KOPT-K1 (cell line): Measurements from ENCODE around the gene C1orf115.
"Not testable (repeated sequence)": the region's sequence is repeated elsewhere in the genome, so short reads cannot be mapped to it uniquely, and the experiment has no call there.

Experiments
- H3K27ac ChIP-seq: fragments of 200-600 bp; sonication (generic); 2 replicates; pipeline ENCODE4 v1.5.1; 2016; ENCODE audit warnings: antibody characterized with exemption, mild to moderate bottlenecking, low read depth, low read length; ENCODE audit not compliant: poor library complexity, severe bottlenecking
- H3K36me3 ChIP-seq: fragments of 200-600 bp; sonication (generic); 2 replicates; pipeline ENCODE4 v1.5.1; 2017; ENCODE audit warnings: antibody characterized with exemption, mild to moderate bottlenecking, low read length, moderate library complexity; ENCODE audit not compliant: insufficient read depth
- H3K9me3 ChIP-seq: fragments of 200-600 bp; sonication (generic); 2 replicates; pipeline ENCODE4 v1.5.1; 2017; ENCODE audit warnings: antibody characterized with exemption, low read length, mild to moderate bottlenecking; ENCODE audit not compliant: insufficient read depth, poor library complexity, severe bottlenecking

Gene C1orf115

DNA sequence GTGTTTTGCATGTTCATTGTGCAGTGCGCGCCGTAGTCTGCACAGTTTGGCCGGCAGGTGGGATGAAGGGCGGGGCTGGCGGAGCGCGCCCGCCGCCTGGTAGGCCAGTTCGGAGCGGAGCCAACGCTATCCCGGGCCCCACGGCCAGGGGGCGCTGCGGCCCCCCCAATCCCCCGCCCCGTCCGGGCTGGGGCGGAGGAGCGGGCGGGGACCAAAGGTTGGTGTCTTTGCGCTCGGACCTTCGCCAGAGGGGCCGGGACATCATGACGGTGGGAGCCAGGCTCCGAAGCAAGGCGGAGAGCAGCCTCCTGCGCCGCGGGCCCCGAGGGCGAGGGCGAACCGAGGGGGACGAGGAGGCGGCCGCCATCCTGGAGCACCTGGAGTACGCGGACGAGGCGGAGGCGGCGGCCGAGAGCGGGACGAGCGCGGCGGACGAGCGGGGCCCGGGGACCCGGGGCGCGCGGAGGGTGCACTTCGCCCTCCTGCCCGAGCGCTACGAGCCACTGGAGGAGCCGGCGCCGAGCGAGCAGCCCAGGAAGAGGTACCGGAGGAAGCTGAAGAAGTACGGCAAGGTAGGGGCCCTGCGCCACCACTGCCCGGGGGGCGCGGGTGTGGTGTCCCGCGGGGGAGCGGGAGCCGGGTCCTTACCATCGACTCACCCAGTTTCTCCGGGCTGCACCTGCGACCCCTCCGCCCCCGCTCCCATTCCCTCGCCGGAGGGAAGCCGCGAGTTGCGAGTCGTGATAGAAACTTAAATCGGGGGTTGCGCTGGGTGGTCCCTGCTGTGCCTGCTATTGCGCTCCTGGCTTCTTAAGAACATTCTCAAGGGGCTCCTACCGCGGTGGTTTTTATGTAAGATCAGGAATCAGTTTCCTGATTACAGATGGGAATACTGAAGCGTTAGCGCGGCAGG lies at the start of gene C1orf115:
TSS of gene C1orf115 (plus strand) at position 224 of the 913 bp plus-strand sequence. CDS start at position 264, 40 bp downstream.
- Histone ChIP-seq H3K9me3 (no peaks in the 10 kb centered on the region), H3K36me3 (no peaks in the 10 kb centered on the region), H3K27ac (no peak within 1 kb of the TSS)

GRCh38 chr1:220642285-220642684 lies 47.9 kb upstream of the C1orf115 start:
- H3K9me3 ChIP-seq = no peaks in the 10 kb centered on the region
- H3K27ac ChIP-seq = no peak overlapping the region
- H3K36me3 ChIP-seq = no peaks in the 10 kb centered on the region

- H3K36me3 ChIP-seq = no peaks in the 10 kb centered on the region
Observed at GRCh38 chr1:220652995-220653394, 37.2 kb upstream of the C1orf115 start.

DNA sequence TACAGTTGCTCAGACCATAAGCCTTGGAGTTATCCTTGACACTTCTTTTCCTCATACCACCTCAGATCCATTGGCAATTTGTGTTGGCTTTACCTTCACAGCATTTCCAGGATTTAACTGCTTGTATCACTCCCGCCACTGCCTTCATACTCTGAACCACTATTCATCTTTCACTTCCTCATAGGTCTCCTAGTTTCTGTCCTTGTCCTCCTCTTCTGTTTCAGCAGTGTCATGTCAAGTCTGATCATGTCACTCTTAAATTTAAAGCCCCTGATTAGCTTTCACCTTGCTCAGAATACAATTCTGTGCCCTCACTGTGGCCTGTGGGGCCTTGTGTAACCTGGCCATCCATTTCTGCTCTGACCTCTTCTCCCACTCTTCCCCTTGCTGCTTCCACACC lies 34.7 kb upstream of the C1orf115 start:
- no peak overlapping the region for H3K27ac ChIP-seq
- no peaks in the 10 kb centered on the region for H3K36me3 ChIP-seq
- no peaks in the 10 kb centered on the region for H3K9me3 ChIP-seq

More at GRCh38 chr1:220652995-220653394, 37.2 kb upstream of the C1orf115 start:
- Histone ChIP-seq H3K27ac (no peak overlapping the region), H3K9me3 (no peaks in the 10 kb centered on the region)

DNA sequence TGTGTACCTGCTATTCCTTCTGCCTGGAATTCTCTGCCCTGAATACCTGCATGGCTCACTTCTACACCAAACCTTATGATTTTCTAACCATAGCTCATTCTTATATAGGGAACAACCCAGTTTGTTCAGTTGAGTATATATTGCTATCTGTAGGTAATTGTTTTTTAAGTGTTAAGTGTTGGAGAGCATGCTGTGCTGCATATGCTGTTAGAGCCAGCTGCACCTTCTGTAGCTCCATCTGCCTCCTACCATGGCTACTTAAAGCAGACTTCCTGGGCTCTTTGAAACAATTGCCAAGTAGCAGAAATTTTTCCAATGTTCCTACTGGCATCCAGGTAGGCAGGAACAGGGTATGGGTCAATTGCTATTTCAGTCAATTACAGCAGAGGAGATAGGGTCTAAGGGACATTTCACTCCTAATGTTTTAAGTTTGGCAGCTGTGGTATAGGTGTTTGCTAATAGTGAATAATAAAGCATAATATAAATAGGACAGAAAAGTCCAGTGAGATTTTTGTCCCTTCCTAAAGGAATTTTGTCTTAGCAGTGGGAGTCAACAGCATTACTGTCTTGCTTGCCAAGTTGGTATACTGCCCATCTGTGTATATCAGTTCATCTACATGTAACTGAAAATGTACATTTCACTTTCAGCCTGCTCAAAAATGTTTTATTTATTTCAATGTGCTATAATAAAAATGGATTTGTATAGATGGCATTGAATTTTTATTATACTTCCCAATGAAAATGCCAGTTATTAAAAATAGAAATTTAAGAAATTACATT lies 34.0 kb upstream of the C1orf115 start:
- Histone ChIP-seq H3K36me3 (no peaks in the 10 kb centered on the region), H3K27ac (no peak overlapping the region), H3K9me3 (no peaks in the 10 kb centered on the region)

DNA sequence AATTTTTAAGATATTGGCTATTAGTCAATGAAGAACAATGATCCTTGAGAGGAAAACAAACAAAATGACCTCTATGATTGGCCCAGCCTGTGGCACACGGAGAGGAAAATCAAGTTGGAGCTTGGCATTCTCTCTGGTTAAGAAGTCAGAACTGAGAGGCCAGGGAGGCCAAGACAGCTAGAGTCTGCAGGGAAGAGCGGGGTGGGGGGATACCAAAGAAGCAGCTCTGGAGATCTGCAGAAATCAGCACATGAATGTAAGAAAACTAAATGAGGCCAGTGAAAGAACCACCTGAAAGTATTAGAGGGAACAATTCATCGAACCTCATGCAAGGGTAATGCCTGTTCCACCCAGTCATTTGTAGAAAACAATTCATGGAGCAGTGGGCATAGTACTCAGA lies 23.8 kb upstream of the C1orf115 start:
- H3K27ac ChIP-seq = no peak overlapping the region
- no peaks in the 10 kb centered on the region for H3K9me3 ChIP-seq
- no peaks in the 10 kb centered on the region for H3K36me3 ChIP-seq

GRCh38 chr1:220669005-220669404 lies 21.2 kb upstream of the C1orf115 start:
- Histone ChIP-seq H3K9me3 (no peaks in the 10 kb centered on the region), H3K27ac (no peak overlapping the region), H3K36me3 (no peaks in the 10 kb centered on the region)

DNA sequence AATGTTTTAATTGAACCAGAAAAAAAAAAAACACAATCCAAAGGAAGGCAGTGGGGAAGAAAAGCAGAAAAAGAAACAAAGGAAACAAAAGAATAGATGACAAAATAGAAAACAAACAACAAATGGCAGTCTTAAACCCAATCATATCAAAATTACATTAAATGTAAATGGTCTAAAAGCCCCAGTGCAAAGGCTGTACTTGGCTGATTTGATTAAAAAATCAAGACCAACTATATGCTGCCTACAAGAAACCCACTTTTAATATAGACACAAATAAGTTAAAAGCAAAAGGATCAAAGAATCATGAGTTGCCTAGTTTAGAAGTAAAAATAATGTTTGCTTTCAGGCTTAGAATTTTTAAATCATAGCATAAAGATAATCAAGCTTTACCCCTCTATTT lies 19.8 kb upstream of the C1orf115 start:
- no peaks in the 10 kb centered on the region for H3K36me3 ChIP-seq
- no peak overlapping the region for H3K27ac ChIP-seq
- no peaks in the 10 kb centered on the region for H3K9me3 ChIP-seq

DNA sequence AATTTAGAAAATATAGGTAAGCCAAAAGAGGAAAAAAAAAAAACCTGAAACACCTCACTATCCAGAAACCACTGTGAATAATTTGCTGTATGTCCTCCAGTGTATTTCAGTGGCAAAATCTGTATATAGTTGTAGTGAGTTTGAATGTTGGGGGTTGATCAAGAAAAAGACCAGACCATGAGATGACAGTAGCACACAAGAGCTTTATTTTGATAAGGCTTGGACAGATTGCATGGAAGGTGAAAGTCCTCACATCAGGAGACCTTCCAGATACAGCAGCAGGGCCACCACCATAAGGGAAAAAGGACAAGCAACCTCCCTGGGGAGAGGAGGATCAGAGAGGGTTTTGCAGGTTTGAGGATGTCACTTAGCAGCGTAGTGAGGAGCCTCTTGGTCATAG lies 16.2 kb upstream of the C1orf115 start:
- no peak overlapping the region for H3K27ac ChIP-seq
- H3K9me3 ChIP-seq = no peaks in the 10 kb centered on the region
- H3K36me3 ChIP-seq = no peaks in the 10 kb centered on the region

DNA sequence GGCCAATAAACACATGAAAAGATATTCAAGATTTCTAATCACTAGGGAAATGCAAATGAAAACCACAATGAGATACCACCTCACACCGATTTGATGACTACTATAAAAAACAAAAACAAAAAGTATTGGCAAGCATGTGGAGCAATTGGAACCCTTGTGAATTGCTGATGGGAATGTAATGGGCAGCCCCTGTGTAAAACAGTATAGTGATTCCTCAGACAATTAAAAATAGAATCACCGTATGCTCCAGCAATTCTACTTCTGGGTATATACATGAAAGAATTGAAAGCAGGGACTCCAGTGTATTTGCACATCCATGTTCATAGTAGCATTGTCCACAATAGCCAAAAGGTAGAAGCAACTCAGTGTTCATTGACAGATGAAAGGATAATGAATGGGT lies 12.9 kb upstream of the C1orf115 start:
- no peak overlapping the region for H3K27ac ChIP-seq
- no peaks in the 10 kb centered on the region for H3K36me3 ChIP-seq
- H3K9me3 ChIP-seq = no peaks in the 10 kb centered on the region

GRCh38 chr1:220680085-220680687 lies 10.0 kb upstream of the C1orf115 start:
- Histone ChIP-seq H3K36me3 (no peaks in the 10 kb centered on the region), H3K9me3 (no peaks in the 10 kb centered on the region), H3K27ac (no peak overlapping the region)

DNA sequence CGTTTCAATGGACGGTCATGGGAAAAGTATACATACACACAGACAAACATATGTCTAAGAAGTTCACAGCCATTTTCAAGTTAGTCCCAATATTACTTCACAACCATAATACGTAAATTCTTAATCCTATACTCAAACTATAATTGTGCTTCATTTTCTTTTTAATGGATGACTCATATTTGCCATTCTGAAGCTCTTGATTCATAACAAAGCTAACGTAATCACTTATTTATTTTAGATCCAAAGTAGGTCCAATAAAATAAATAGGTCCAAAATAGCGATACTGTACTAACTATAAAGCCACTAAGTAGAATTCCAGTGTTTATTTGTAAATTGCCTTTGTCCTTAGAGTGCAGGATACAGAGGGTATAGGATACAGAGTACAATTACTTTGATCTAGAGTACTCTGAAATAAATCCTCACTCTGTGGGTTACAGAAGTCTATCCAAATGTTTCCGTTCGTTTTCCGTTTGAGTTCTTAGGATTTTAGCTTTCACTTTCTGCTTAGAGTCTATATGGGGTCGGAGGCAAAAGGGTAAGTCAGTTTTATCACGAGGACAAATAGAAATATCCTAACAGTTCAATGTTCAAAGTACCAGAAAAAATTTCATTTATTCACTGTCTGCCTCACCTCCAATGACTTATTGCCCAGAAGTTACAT lies 8.8 kb upstream of the C1orf115 start:
- no peaks in the 10 kb centered on the region for H3K36me3 ChIP-seq

GRCh38 chr1:220682901-220683576 lies 7.1 kb upstream of the C1orf115 start:
- Histone ChIP-seq H3K36me3 (no peaks in the 10 kb centered on the region), H3K9me3 (no peaks in the 10 kb centered on the region), H3K27ac (no peak overlapping the region)

More for the DNA sequence above, 8.8 kb upstream of the C1orf115 start:
- Histone ChIP-seq H3K9me3 (no peaks in the 10 kb centered on the region), H3K27ac (no peak overlapping the region)

GRCh38 chr1:220683716-220684115 lies 6.4 kb upstream of the C1orf115 start:
- not testable (repeated sequence) for H3K36me3 ChIP-seq, H3K27ac ChIP-seq, H3K9me3 ChIP-seq
